ENCODE measurements around the gene NPAT.

GRCh38 chr11:108246885-108247284 lies 24.4 kb upstream of the NPAT start:
- TF ChIP-seq, protein P1, sequence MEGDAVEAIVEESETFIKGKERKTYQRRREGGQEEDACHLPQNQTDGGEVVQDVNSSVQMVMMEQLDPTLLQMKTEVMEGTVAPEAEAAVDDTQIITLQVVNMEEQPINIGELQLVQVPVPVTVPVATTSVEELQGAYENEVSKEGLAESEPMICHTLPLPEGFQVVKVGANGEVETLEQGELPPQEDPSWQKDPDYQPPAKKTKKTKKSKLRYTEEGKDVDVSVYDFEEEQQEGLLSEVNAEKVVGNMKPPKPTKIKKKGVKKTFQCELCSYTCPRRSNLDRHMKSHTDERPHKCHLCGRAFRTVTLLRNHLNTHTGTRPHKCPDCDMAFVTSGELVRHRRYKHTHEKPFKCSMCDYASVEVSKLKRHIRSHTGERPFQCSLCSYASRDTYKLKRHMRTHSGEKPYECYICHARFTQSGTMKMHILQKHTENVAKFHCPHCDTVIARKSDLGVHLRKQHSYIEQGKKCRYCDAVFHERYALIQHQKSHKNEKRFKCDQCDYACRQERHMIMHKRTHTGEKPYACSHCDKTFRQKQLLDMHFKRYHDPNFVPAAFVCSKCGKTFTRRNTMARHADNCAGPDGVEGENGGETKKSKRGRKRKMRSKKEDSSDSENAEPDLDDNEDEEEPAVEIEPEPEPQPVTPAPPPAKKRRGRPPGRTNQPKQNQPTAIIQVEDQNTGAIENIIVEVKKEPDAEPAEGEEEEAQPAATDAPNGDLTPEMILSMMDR (IDR thresholded peaks at IDR 0.05; ENCODE audit: low read depth, low read length, poor library complexity, severe bottlenecking), result no peak
- no peak for TF ChIP-seq EZH2phosphoT487 (IDR thresholded peaks at IDR 0.05; ENCODE audit: borderline replicate concordance, low read length)
